ENCODE results near the gene C10orf53. TPM values are rescaled to one million over a fixed set of nuclear protein-coding genes. Genes with fewer than 3 reads are reported as not detected.
"Not testable (repeated sequence)": the region's sequence is repeated elsewhere in the genome, so short reads cannot be mapped to it uniquely, and the experiment has no call there.

C10orf53 gene
- total RNA-seq, 3 donors from 2014 or later: not detected

DNA sequence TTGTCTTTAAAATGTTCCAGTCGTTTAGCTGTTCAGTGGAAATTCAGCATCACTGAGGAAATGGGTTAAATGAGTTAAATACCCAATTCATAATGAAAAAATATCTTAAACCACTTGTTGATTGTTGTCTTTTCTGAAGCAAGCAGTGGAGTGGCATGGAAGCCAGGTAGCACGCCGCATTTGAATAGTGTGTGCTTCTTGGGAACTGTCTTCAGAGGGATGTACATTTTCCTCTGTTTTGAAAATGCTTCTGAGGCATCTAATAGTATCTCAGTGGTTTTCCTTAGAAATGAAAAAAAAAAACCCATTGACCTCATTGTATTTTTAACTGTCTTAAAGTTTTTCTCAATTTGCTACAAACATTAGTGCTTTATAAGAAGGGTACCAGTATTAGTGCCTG is 28.1 kb downstream of the C10orf53 start:
- Histone ChIP-seq H3K27me3 (peaks cover 0 to 8% of the 10 kb centered on the region in 2 donors), H3K36me3 (no peaks in the 10 kb centered on the region), H3K4me1 (no peaks in the 10 kb centered on the region), H3K27ac (no peak overlapping the region), H3K9me3 (no peaks in the 10 kb centered on the region), H3K4me3 (no peak overlapping the region)
- no peak for DNase-seq (ENCODE audit: low spot score in 2 of 2)
- intact Hi-C loops (cut with DNase I; ENCODE audit: low total_unique reads): no loop called here
- TF ChIP-seq CTCF (IDR thresholded peaks at IDR 0.05): no peak
- TF ChIP-seq POLR2AphosphoS5 (IDR thresholded peaks at IDR 0.05): no peak
- TF ChIP-seq POLR2A (IDR thresholded peaks at IDR 0.05): no peak

GRCh38 chr10:49709934-49710333 is 30.5 kb downstream of the C10orf53 start:
- intact Hi-C loops (cut with DNase I; ENCODE audit: low total_unique reads): no loop called here
- TF ChIP-seq POLR2AphosphoS5 (IDR thresholded peaks at IDR 0.05) (no peak), POLR2A (IDR thresholded peaks at IDR 0.05) (no peak), CTCF (IDR thresholded peaks at IDR 0.05) (no peak)

DNA sequence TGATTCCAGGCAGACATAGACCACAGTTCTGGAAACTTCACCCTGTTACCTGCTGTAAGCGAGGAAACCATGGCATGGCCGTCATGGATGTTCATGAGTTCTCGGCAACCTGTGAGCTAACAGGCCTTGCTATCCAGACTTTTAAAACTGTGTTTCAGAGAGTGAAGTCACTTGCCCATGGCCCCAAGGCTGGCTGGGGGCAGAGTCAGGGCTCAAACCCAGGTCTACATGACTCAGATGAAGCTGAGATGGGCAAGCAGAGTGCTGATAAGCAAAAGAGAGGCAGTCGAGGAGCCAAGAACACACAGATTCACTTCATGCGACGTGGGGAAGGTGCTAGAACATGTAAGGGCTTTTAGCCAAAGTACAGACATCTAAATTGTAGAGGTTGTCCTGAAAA is 31.5 kb downstream of the C10orf53 start:
- Histone ChIP-seq H3K4me1 (no peaks in the 10 kb centered on the region), H3K27ac (no peak overlapping the region), H3K9me3 (peaks cover 8 to 12% of the 10 kb centered on the region in 2 donors), H3K27me3 (peaks cover 0 to 8% of the 10 kb centered on the region in 2 donors), H3K36me3 (no peaks in the 10 kb centered on the region), H3K4me3 (no peak overlapping the region)
- no peak for TF ChIP-seq POLR2AphosphoS5 (IDR thresholded peaks at IDR 0.05)
- no peak for TF ChIP-seq POLR2A (IDR thresholded peaks at IDR 0.05)
- intact Hi-C loops (cut with DNase I; ENCODE audit: low total_unique reads): no loop called here
- no peak for DNase-seq (ENCODE audit: low spot score in 2 of 2)

More at GRCh38 chr10:49709934-49710333, 30.5 kb downstream of the C10orf53 start:
- H3K4me1 ChIP-seq: no peaks in the 10 kb centered on the region
- no peak for DNase-seq (ENCODE audit: low spot score in 2 of 2)
- H3K4me3 ChIP-seq: no peak overlapping the region
- no peak overlapping the region for H3K27ac ChIP-seq
- peaks cover 0 to 8% of the 10 kb centered on the region in 2 donors for H3K27me3 ChIP-seq
- no peaks in the 10 kb centered on the region for H3K36me3 ChIP-seq
- peaks cover 5 to 9% of the 10 kb centered on the region in 2 donors for H3K9me3 ChIP-seq

- Histone ChIP-seq H3K27me3 (peaks cover 0 to 8% of the 10 kb centered on the region in 2 donors), H3K9me3 (peaks cover 8 to 12% of the 10 kb centered on the region in 2 donors), H3K4me1 (no peaks in the 10 kb centered on the region), H3K36me3 (no peaks in the 10 kb centered on the region), H3K4me3 (no peak overlapping the region), H3K27ac (no peak overlapping the region)
- no peak for TF ChIP-seq CTCF (IDR thresholded peaks at IDR 0.05)
- TF ChIP-seq POLR2AphosphoS5 (IDR thresholded peaks at IDR 0.05): no peak
- no peak for TF ChIP-seq POLR2A (IDR thresholded peaks at IDR 0.05)
- no peak for DNase-seq (ENCODE audit: low spot score in 2 of 2)
- intact Hi-C loops (cut with DNase I; ENCODE audit: low total_unique reads): no loop called here
Measured at GRCh38 chr10:49711481-49711880, 32.0 kb downstream of the C10orf53 start.

GRCh38 chr10:49713266-49713665 is 33.8 kb downstream of the C10orf53 start:
- Histone ChIP-seq H3K27ac (no peak overlapping the region), H3K27me3 (peaks cover 0 to 8% of the 10 kb centered on the region in 2 donors), H3K9me3 (peaks cover 8 to 12% of the 10 kb centered on the region in 2 donors), H3K36me3 (no peaks in the 10 kb centered on the region), H3K4me3 (no peak overlapping the region), H3K4me1 (no peaks in the 10 kb centered on the region)
- no peak for DNase-seq (ENCODE audit: low spot score in 2 of 2)
- intact Hi-C loops (cut with DNase I; ENCODE audit: low total_unique reads): no loop called here
- TF ChIP-seq POLR2AphosphoS5 (IDR thresholded peaks at IDR 0.05): no peak
- no peak for TF ChIP-seq POLR2A (IDR thresholded peaks at IDR 0.05)
- no peak for TF ChIP-seq CTCF (IDR thresholded peaks at IDR 0.05)

GRCh38 chr10:49715157-49715556 is 35.7 kb downstream of the C10orf53 start:
- H3K4me3 ChIP-seq; intact Hi-C loops (cut with DNase I; ENCODE audit: low total_unique reads); H3K27ac ChIP-seq; H3K4me1 ChIP-seq; H3K36me3 ChIP-seq; DNase-seq (ENCODE audit: low spot score in 2 of 2); H3K27me3 ChIP-seq: not testable (repeated sequence)
- peaks cover 8 to 12% of the 10 kb centered on the region in 2 donors for H3K9me3 ChIP-seq
